GM12878 (cell line): Measurements from ENCODE around the gene TATDN2. TPM values are rescaled to one million over a fixed set of nuclear protein-coding genes. Genes with fewer than 3 reads are reported as not detected.
A peak's percentile ranks its signal among the peaks of the same experiment; 100 is the strongest.

Experiments
- BHLHE40 ChIP-seq, 2 experiments: fragments of 450-650 bp in 1 of 2; IDR thresholded peaks; 2 replicates each; pipeline ENCODE4 v1.6.1; 2011 to 2017; ENCODE audit warnings: low read depth in 2 of 2, borderline replicate concordance in 1 of 2, improper control_type of control experiment in 1 of 2, low read length in 1 of 2, mild to moderate bottlenecking in 1 of 2
- EED ChIP-seq: sonication (generic); IDR thresholded peaks from 2 replicates; pipeline ENCODE4 v1.6.1; 2016; ENCODE audit warnings: antibody characterized with exemption, low read depth
- EP300 ChIP-seq, 2 experiments: fragments of 150-350 bp in 1 of 2; IDR thresholded peaks; 2 replicates each; pipeline ENCODE4 v1.6.1; 2011 to 2012; ENCODE audit warnings: low read depth in 2 of 2, low read length in 2 of 2, borderline replicate concordance in 1 of 2, improper control_type of control experiment in 1 of 2, inconsistent platforms in 1 of 2; ENCODE audit not compliant: control insufficient read depth in 1 of 2
- GATAD2B ChIP-seq: fragments of 450-650 bp; conservative IDR thresholded peaks from 2 replicates; pipeline ENCODE4 v1.6.1; 2017; ENCODE audit warnings: low read depth, mild to moderate bottlenecking, moderate library complexity
- HDGF ChIP-seq: fragments of 450-650 bp; IDR thresholded peaks from 2 replicates; pipeline ENCODE4 v1.6.1; 2016; ENCODE audit warnings: antibody characterized with exemption
- JUND ChIP-seq: IDR thresholded peaks from 2 replicates; pipeline ENCODE4 v1.6.1; 2012; ENCODE audit warnings: low read depth, mild to moderate bottlenecking, low read length, improper control_type of control experiment, moderate library complexity
- KLF5 ChIP-seq: fragments of 450-650 bp; IDR thresholded peaks from 2 replicates; pipeline ENCODE4 v1.6.1; 2014; ENCODE audit warnings: mild to moderate bottlenecking; ENCODE audit not compliant: partially characterized antibody
- MTA3 ChIP-seq: IDR thresholded peaks from 2 replicates; pipeline ENCODE4 v1.6.1; 2012; ENCODE audit warnings: low read length, inconsistent platforms, borderline replicate concordance
- NR2F1 ChIP-seq: fragments of 450-650 bp; conservative IDR thresholded peaks from 2 replicates; pipeline ENCODE4 v1.6.1; 2017; ENCODE audit warnings: mild to moderate bottlenecking
- POLR2A ChIP-seq: IDR thresholded peaks from 2 replicates; pipeline ENCODE4 v1.6.1; 2011; ENCODE audit warnings: low read depth, mild to moderate bottlenecking, low read length
- RAD21 ChIP-seq: IDR thresholded peaks from 2 replicates; pipeline ENCODE4 v1.6.1; 2011; ENCODE audit warnings: mild to moderate bottlenecking, low read depth, low read length, moderate library complexity; ENCODE audit not compliant: insufficient read depth
- RELA ChIP-seq: fragments of 450-650 bp; IDR thresholded peaks from 2 replicates; pipeline ENCODE4 v1.8.0; 2014; ENCODE audit warnings: borderline replicate concordance; ENCODE audit not compliant: partially characterized antibody
- TBL1XR1 ChIP-seq: IDR thresholded peaks from 2 replicates; pipeline ENCODE4 v1.6.1; 2012; ENCODE audit warnings: low read depth, low read length, improper control_type of control experiment
- WRNIP1 ChIP-seq: IDR thresholded peaks from 2 replicates; pipeline ENCODE4 v1.6.1; 2011; ENCODE audit warnings: low read depth, low read length, improper control_type of control experiment, borderline replicate concordance
- YBX1 ChIP-seq: fragments of 450-650 bp; IDR thresholded peaks from 2 replicates; pipeline ENCODE4 v1.6.1; 2016; ENCODE audit warnings: antibody characterized with exemption
- polyA plus RNA-seq, 11 experiments: library from polyadenylated mRNA; depleted of rRNA in 4 of 11; unstranded in 6 of 11; stranded (reverse) in 5 of 11; fragments of >200 nt; fragmentation: Nextera tagmentation in 4 of 11; fragmentation: Illumina TruSeq in 1 of 11; extraction: Ambion mirVana in 4 of 11; extraction: Trizol in 1 of 11; gene quantifications; 1 replicate in 1 of 11; 2 replicates in 10 of 11; pipeline versions ENCODE4 v1.2.1 to v1.2.3, GENCODE V29; 2011 to 2016; ENCODE audit warnings: inconsistent platforms in 2 of 11, missing spikeins in 2 of 11, low read depth in 1 of 11
- total RNA-seq, 4 experiments: library from RNA; depleted of rRNA in 3 of 4; stranded (reverse); fragments of >200 nt in 3 of 4; fragmentation: Illumina TruSeq in 1 of 4; extraction: Trizol in 1 of 4; gene quantifications; 2 replicates each; pipeline versions ENCODE4 v1.2.1 to v1.2.3, GENCODE V29; 2013 to 2021
- TF ChIP-seq, protein P1 (sequence below): fragments of 450-650 bp; IDR thresholded peaks from 2 replicates; pipeline ENCODE4 v1.6.1; 2017; ENCODE audit warnings: borderline replicate concordance
- TF ChIP-seq, protein P2 (sequence below): IDR thresholded peaks from 2 replicates; pipeline ENCODE4 v1.6.1; 2011; ENCODE audit warnings: low read depth, mild to moderate bottlenecking, low read length, moderate library complexity, borderline replicate concordance; ENCODE audit errors: extremely low read depth
- TF ChIP-seq, protein P3 (sequence below): fragments of 450-650 bp; conservative IDR thresholded peaks from 2 replicates; pipeline ENCODE4 v1.6.1; 2017; ENCODE audit warnings: mild to moderate bottlenecking, moderate library complexity
- TF ChIP-seq, protein P4 (sequence below): IDR thresholded peaks from 2 replicates; pipeline ENCODE4 v1.6.1; 2012; ENCODE audit warnings: mild to moderate bottlenecking, low read depth, low read length

The TATDN2 gene
- total and polyA plus RNA-seq, 10 of the 15 experiments (the other 5 are each of a cell fraction or from before 2014, with no cell fraction given), result 4.2 to 36.5 (median 15.8) TPM

DNA sequence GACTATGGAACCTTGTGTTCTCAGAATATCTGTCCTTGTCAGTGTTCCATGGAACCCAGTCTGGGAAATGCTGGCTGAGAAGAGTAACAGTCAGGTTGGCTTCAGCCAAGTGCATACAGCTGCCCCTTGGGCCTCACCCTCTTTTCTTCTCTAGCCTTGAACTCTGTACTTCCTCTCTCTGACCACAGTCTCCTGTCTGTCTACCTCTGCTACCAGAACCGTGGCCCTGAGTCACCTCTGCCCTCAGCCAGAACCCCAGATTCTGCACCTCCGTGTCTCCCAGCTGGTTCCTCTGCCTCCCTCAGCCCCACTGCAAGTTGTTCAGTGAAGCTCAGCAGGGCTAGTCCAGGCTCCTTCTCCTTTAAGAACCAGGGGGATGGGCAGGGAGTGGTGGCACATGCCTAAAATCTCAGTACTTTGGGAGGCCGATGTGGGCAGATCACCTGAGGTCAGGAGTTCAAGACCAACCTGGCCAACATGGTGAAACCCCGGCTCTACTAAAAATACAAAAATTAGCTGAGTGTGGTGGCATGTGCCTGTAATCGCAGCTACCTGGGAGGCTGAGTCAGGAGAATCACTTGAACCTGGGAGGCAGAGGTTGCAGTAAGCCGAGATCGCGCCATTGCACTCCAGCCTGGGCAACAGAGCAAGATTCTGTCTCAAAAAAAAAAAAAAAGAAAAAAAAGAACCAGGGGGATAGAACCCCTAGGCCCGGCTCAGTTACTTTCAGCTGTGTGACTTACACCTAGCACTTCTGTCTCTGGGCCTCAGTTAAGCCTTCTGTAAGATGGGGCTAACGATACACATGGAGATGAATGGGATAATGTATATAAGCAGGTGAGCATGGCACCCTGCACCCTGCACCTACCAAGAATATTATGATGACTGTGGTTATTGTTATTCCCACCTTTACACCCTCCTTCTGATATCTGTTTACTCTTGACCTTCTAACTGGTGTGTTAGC is 24.3 kb upstream of the TATDN2 start (continued):
- TF ChIP-seq NR2F1, result peak; percentile 92
- 0 out of 2 replicates have a peak, but pooled peaks have one; percentile 5 for TF ChIP-seq RAD21
- no peak for TF ChIP-seq MTA3
- TF ChIP-seq, protein P1, sequence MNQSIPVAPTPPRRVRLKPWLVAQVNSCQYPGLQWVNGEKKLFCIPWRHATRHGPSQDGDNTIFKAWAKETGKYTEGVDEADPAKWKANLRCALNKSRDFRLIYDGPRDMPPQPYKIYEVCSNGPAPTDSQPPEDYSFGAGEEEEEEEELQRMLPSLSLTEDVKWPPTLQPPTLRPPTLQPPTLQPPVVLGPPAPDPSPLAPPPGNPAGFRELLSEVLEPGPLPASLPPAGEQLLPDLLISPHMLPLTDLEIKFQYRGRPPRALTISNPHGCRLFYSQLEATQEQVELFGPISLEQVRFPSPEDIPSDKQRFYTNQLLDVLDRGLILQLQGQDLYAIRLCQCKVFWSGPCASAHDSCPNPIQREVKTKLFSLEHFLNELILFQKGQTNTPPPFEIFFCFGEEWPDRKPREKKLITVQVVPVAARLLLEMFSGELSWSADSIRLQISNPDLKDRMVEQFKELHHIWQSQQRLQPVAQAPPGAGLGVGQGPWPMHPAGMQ, result no peak
- TF ChIP-seq EP300 (IDR thresholded peaks at IDR 0.05; ENCODE audit: borderline replicate concordance in 1 of 2, control insufficient read depth in 1 of 2, low read depth in 2 of 2, low read length in 2 of 2), result no peak
- TF ChIP-seq, protein P2, sequence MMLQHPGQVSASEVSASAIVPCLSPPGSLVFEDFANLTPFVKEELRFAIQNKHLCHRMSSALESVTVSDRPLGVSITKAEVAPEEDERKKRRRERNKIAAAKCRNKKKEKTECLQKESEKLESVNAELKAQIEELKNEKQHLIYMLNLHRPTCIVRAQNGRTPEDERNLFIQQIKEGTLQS, result no peak
- TF ChIP-seq KLF5, result no peak
- peak; percentile 71; the same call in 1 of the 2 replicates for TF ChIP-seq HDGF
- no peak for TF ChIP-seq RELA
- TF ChIP-seq, protein P3, sequence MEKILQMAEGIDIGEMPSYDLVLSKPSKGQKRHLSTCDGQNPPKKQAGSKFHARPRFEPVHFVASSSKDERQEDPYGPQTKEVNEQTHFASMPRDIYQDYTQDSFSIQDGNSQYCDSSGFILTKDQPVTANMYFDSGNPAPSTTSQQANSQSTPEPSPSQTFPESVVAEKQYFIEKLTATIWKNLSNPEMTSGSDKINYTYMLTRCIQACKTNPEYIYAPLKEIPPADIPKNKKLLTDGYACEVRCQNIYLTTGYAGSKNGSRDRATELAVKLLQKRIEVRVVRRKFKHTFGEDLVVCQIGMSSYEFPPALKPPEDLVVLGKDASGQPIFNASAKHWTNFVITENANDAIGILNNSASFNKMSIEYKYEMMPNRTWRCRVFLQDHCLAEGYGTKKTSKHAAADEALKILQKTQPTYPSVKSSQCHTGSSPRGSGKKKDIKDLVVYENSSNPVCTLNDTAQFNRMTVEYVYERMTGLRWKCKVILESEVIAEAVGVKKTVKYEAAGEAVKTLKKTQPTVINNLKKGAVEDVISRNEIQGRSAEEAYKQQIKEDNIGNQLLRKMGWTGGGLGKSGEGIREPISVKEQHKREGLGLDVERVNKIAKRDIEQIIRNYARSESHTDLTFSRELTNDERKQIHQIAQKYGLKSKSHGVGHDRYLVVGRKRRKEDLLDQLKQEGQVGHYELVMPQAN, result no peak
- TF ChIP-seq EED, result no peak
- TF ChIP-seq, protein P4, sequence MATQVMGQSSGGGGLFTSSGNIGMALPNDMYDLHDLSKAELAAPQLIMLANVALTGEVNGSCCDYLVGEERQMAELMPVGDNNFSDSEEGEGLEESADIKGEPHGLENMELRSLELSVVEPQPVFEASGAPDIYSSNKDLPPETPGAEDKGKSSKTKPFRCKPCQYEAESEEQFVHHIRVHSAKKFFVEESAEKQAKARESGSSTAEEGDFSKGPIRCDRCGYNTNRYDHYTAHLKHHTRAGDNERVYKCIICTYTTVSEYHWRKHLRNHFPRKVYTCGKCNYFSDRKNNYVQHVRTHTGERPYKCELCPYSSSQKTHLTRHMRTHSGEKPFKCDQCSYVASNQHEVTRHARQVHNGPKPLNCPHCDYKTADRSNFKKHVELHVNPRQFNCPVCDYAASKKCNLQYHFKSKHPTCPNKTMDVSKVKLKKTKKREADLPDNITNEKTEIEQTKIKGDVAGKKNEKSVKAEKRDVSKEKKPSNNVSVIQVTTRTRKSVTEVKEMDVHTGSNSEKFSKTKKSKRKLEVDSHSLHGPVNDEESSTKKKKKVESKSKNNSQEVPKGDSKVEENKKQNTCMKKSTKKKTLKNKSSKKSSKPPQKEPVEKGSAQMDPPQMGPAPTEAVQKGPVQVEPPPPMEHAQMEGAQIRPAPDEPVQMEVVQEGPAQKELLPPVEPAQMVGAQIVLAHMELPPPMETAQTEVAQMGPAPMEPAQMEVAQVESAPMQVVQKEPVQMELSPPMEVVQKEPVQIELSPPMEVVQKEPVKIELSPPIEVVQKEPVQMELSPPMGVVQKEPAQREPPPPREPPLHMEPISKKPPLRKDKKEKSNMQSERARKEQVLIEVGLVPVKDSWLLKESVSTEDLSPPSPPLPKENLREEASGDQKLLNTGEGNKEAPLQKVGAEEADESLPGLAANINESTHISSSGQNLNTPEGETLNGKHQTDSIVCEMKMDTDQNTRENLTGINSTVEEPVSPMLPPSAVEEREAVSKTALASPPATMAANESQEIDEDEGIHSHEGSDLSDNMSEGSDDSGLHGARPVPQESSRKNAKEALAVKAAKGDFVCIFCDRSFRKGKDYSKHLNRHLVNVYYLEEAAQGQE, result no peak
- no peak for TF ChIP-seq YBX1
- TF ChIP-seq POLR2A, result no peak
- TF ChIP-seq BHLHE40 (IDR thresholded peaks at IDR 0.05; ENCODE audit: borderline replicate concordance in 1 of 2, low read depth in 2 of 2, low read length in 1 of 2), result peak in 1 of 2 experiments; percentile 84; a peak in 2 of 4 replicates
- TF ChIP-seq TBL1XR1, result no peak; the same call in 1 of the 2 replicates
- TF ChIP-seq JUND, result no peak
- no peak for TF ChIP-seq GATAD2B
- TF ChIP-seq WRNIP1, result no peak
